Mesenchymal stem cell (in vitro differentiated cells and primary cell): ENCODE measurements around the gene GRIN3B.

ENCODE experiments used
- DNase-seq: peaks from one replicate; pipeline ENCODE4 v3.0.0-alpha.2; 2013
- H2AFZ ChIP-seq: one replicate; pipeline ENCODE4 v1.6.1; 2013; ENCODE audit warnings: low read depth, mild to moderate bottlenecking, control low read depth, inconsistent platforms, low read length, moderate library complexity
- H2AK5ac ChIP-seq: 2 replicates; pipeline ENCODE4 v1.6.1; 2013; ENCODE audit warnings: low read length, moderate library complexity, mild to moderate bottlenecking, inconsistent platforms; ENCODE audit not compliant: severe bottlenecking
- H2BK120ac ChIP-seq: one replicate; pipeline ENCODE4 v1.6.1; 2013; ENCODE audit warnings: low read depth, mild to moderate bottlenecking, inconsistent platforms, low read length, moderate library complexity
- H2BK12ac ChIP-seq, 2 experiments: one replicate each; pipeline ENCODE4 v1.6.1; 2013; ENCODE audit warnings: inconsistent platforms in 2 of 2, low read length in 2 of 2, mild to moderate bottlenecking in 2 of 2, moderate library complexity in 2 of 2, control low read depth in 1 of 2
- H2BK15ac ChIP-seq: one replicate; pipeline ENCODE4 v1.6.1; 2013; ENCODE audit warnings: mild to moderate bottlenecking, low read depth, inconsistent platforms; ENCODE audit not compliant: poor library complexity, severe bottlenecking
- H2BK5ac ChIP-seq: 2 replicates; pipeline ENCODE4 v1.6.1; 2013; ENCODE audit warnings: low read depth, mild to moderate bottlenecking, low read length, control low read depth, inconsistent platforms; ENCODE audit not compliant: poor library complexity, severe bottlenecking
- H3K14ac ChIP-seq, 2 experiments: one replicate each; pipeline ENCODE4 v1.6.1; 2013; ENCODE audit warnings: inconsistent platforms in 2 of 2, low read length in 2 of 2, control low read depth in 1 of 2, mild to moderate bottlenecking in 1 of 2, moderate library complexity in 1 of 2
- H3K18ac ChIP-seq, 2 experiments: one replicate each; pipeline ENCODE4 v1.6.1; 2013; ENCODE audit warnings: inconsistent platforms in 2 of 2, low read length in 2 of 2, control low read depth in 1 of 2, low read depth in 1 of 2, mild to moderate bottlenecking in 1 of 2
- H3K23ac ChIP-seq, 2 experiments: one replicate each; pipeline ENCODE4 v1.6.1; 2013; ENCODE audit warnings: inconsistent platforms in 2 of 2, low read length in 2 of 2, mild to moderate bottlenecking in 2 of 2, moderate library complexity in 2 of 2, control low read depth in 1 of 2
- H3K27ac ChIP-seq: 2 replicates; pipeline ENCODE4 v1.5.1; 2013; ENCODE audit warnings: mild to moderate bottlenecking, moderate library complexity, low read length, control low read depth, inconsistent platforms; ENCODE audit not compliant: poor library complexity, severe bottlenecking
- H3K27me3 ChIP-seq, 2 experiments: 2 replicates each; pipeline versions ENCODE4 v1.6.1 to v1.7.0; 2013; ENCODE audit warnings: low read length in 2 of 2, mild to moderate bottlenecking in 2 of 2, moderate library complexity in 2 of 2, control low read depth in 1 of 2, inconsistent platforms in 1 of 2; ENCODE audit not compliant: control insufficient read depth in 1 of 2, insufficient read depth in 1 of 2
- H3K36me3 ChIP-seq, 2 experiments: 2 replicates each; pipeline versions ENCODE4 v1.6.1 to v1.7.0; 2013; ENCODE audit warnings: low read length in 2 of 2, control low read depth in 1 of 2, inconsistent platforms in 1 of 2, low read depth in 1 of 2, mild to moderate bottlenecking in 1 of 2; ENCODE audit not compliant: insufficient read depth in 2 of 2, control insufficient read depth in 1 of 2
- H3K4ac ChIP-seq, 2 experiments: one replicate each; pipeline ENCODE4 v1.6.1; 2013; ENCODE audit warnings: inconsistent platforms in 2 of 2, low read length in 2 of 2, mild to moderate bottlenecking in 2 of 2, moderate library complexity in 2 of 2, control low read depth in 1 of 2, low read depth in 1 of 2
- H3K4me1 ChIP-seq: 2 replicates; pipeline ENCODE4 v1.6.1; 2013; ENCODE audit warnings: low read depth, low read length, control low read depth; ENCODE audit not compliant: control insufficient read depth, insufficient read depth
- H3K4me2 ChIP-seq: 2 replicates; pipeline ENCODE4 v1.6.1; 2013; ENCODE audit warnings: low read length, mild to moderate bottlenecking, inconsistent platforms; ENCODE audit not compliant: poor library complexity, severe bottlenecking
- H3K4me3 ChIP-seq, 2 experiments: 2 replicates each; pipeline versions ENCODE4 v1.5.1 to v1.7.0; 2013; ENCODE audit warnings: low read length in 2 of 2, mild to moderate bottlenecking in 2 of 2, control low read depth in 1 of 2, low read depth in 1 of 2; ENCODE audit not compliant: insufficient read depth in 1 of 2
- H3K79me1 ChIP-seq: replicated peaks from 2 replicates; pipeline ENCODE4 v1.6.1; 2013; ENCODE audit warnings: mild to moderate bottlenecking, control low read depth, low read length, inconsistent platforms; ENCODE audit not compliant: poor library complexity, severe bottlenecking
- H3K9ac ChIP-seq: 2 replicates; pipeline ENCODE4 v1.7.0; 2013; ENCODE audit warnings: mild to moderate bottlenecking, low read length, moderate library complexity
- H3K9me3 ChIP-seq: 2 replicates; pipeline ENCODE4 v1.7.0; 2013; ENCODE audit warnings: mild to moderate bottlenecking, low read length; ENCODE audit not compliant: control insufficient read depth
- H4K8ac ChIP-seq: one replicate; pipeline ENCODE4 v1.6.1; 2013; ENCODE audit warnings: inconsistent platforms, mild to moderate bottlenecking, low read length, moderate library complexity
- H4K91ac ChIP-seq: one replicate; pipeline ENCODE4 v1.6.1; 2013; ENCODE audit warnings: mild to moderate bottlenecking, low read length, inconsistent platforms
- WGBS: methylation state at CpG from one replicate; pipeline ENCODE4 v1.1.7; 2013; ENCODE audit warnings: mixed read lengths; 5-methylcytosine and 5-hydroxymethylcytosine counted together

Gene GRIN3B

GRCh38 chr19:977058-977464, 23.2 kb upstream of the GRIN3B start:
- H2BK120ac ChIP-seq = no peak overlapping the region
- H3K27ac ChIP-seq = no peak overlapping the region
- no peak overlapping the region for H3K4me3 ChIP-seq
- no peaks in the 10 kb centered on the region for H3K27me3 ChIP-seq
- no peaks in the 10 kb centered on the region for H3K9me3 ChIP-seq
- no peak overlapping the region for H3K23ac ChIP-seq
- H3K18ac ChIP-seq = no peak overlapping the region
- H3K14ac ChIP-seq = no peak overlapping the region
- 94% methylated on average over 24 of the region's 24 CpGs for WGBS
- H2BK5ac ChIP-seq = no peak overlapping the region
- peak overlapping the region; percentile 19 for H4K8ac ChIP-seq
- no peak overlapping the region for H3K4me2 ChIP-seq
- peaks cover 20% of the 10 kb centered on the region for H3K79me1 ChIP-seq
- no peak overlapping the region for H2AFZ ChIP-seq
- no peak for DNase-seq
- peak overlapping the region in 1 of 2 experiments; percentile 19 for H2BK12ac ChIP-seq
- no peak overlapping the region for H2AK5ac ChIP-seq
- H4K91ac ChIP-seq = peak overlapping the region; percentile 21
- H3K4me1 ChIP-seq = peaks cover 21% of the 10 kb centered on the region
- H2BK15ac ChIP-seq = no peak overlapping the region
- peaks cover 8 to 47% of the 10 kb centered on the region in 2 experiments for H3K36me3 ChIP-seq
- peak overlapping the region in 1 of 2 experiments; percentile 11 for H3K4ac ChIP-seq
- no peak overlapping the region for H3K9ac ChIP-seq

- Histone ChIP-seq H2AK5ac (peak overlapping the region; percentile 83), H3K4me2 (no peak overlapping the region), H3K23ac (no peak overlapping the region), H3K79me1 (peaks cover 10% of the 10 kb centered on the region), H2BK5ac (no peak overlapping the region), H2AFZ (no peak overlapping the region), H3K36me3 (peaks cover 0 to 27% of the 10 kb centered on the region in 2 experiments), H4K8ac (peak overlapping the region; percentile 59), H3K27me3 (no peaks in the 10 kb centered on the region), H3K4me1 (peaks cover 27% of the 10 kb centered on the region), H2BK15ac (no peak overlapping the region), H3K9me3 (no peaks in the 10 kb centered on the region), H3K27ac (no peak overlapping the region), H3K9ac (no peak overlapping the region), H3K4me3 (no peak overlapping the region), H3K18ac (peak overlapping the region; percentile 67 to 70), H2BK120ac (peak overlapping the region; percentile 98), H3K4ac (peak overlapping the region in 1 of 2 experiments; percentile 11), H3K14ac (peak overlapping the region in 1 of 2 experiments; percentile 78), H4K91ac (peak overlapping the region; percentile 80), H2BK12ac (peak overlapping the region in 1 of 2 experiments; percentile 75)
- WGBS = 76% methylated on average over 16 of the region's 19 CpGs
- peak; percentile 26 for DNase-seq
Observed at GRCh38 chr19:979318-979741, 20.9 kb upstream of the GRIN3B start.

- DNase-seq = peak; percentile 53
- Histone ChIP-seq H3K79me1 (peaks cover 10% of the 10 kb centered on the region), H2BK5ac (no peak overlapping the region), H4K91ac (peak overlapping the region; percentile 97), H3K27ac (no peak overlapping the region), H3K4ac (peak overlapping the region; percentile 54 to 70), H3K23ac (no peak overlapping the region), H2AK5ac (peak overlapping the region; percentile 47), H3K4me1 (peaks cover 34% of the 10 kb centered on the region), H3K14ac (no peak overlapping the region), H3K9me3 (no peaks in the 10 kb centered on the region), H3K4me3 (no peak overlapping the region), H2AFZ (no peak overlapping the region), H2BK12ac (peak overlapping the region; percentile 65 to 90), H3K4me2 (peak overlapping the region; percentile 46), H3K36me3 (peaks cover 0 to 20% of the 10 kb centered on the region in 2 experiments), H3K27me3 (no peaks in the 10 kb centered on the region), H2BK120ac (peak overlapping the region; percentile 94), H3K9ac (no peak overlapping the region), H2BK15ac (peak overlapping the region; percentile 75), H4K8ac (peak overlapping the region; percentile 58), H3K18ac (peak overlapping the region; percentile 76 to 90)
- WGBS = 22% methylated on average over 29 of the region's 32 CpGs
Observed at GRCh38 chr19:980133-980998, 19.9 kb upstream of the GRIN3B start.

GRCh38 chr19:982567-983170, 17.6 kb upstream of the GRIN3B start:
- Histone ChIP-seq H4K8ac (peak overlapping the region; percentile 86), H3K9me3 (no peaks in the 10 kb centered on the region), H3K9ac (peak overlapping the region; percentile 96), H2AK5ac (no peak overlapping the region), H3K18ac (peak overlapping the region in 1 of 2 experiments; percentile 80), H2BK5ac (no peak overlapping the region), H3K27me3 (no peaks in the 10 kb centered on the region), H2BK120ac (peak overlapping the region; percentile 42), H3K4ac (peak overlapping the region; percentile 27 to 79), H4K91ac (peak overlapping the region; percentile 44), H3K4me2 (peak overlapping the region; percentile 85), H3K36me3 (peaks cover 13 to 25% of the 10 kb centered on the region in 2 experiments), H3K4me3 (peak overlapping the region; percentile 45 to 65), H2BK12ac (peak overlapping the region in 1 of 2 experiments; percentile 56), H3K14ac (no peak overlapping the region), H3K27ac (no peak overlapping the region), H3K23ac (no peak overlapping the region), H2AFZ (peak overlapping the region; percentile 73), H2BK15ac (peak overlapping the region; percentile 44), H3K4me1 (peaks cover 34% of the 10 kb centered on the region), H3K79me1 (peaks cover 8% of the 10 kb centered on the region)
- WGBS = 4% methylated on average over 45 of the region's 46 CpGs
- DNase-seq = peak; percentile 59
